GM18951 (cell line): ENCODE data around the gene MGRN1.

Experiments used
- POLR2A ChIP-seq: IDR thresholded peaks from 4 replicates; pipeline ENCODE4 v1.6.1; 2011; ENCODE audit warnings: mild to moderate bottlenecking; ENCODE audit not compliant: insufficient read length, insufficient read depth; ENCODE audit errors: extremely low read depth
- in situ Hi-C: fragments of 300-500 bp; cut with MboI; formaldehyde crosslinking; loops from one replicate; pipeline ENCODE4 v1.12.0; 2022; ENCODE audit warnings: low sequenced_read_pairs, mixed read lengths, inconsistent platforms; ENCODE audit not compliant: unreplicated experiment

The MGRN1 gene

GRCh38 chr16:4656695-4657686 lies 32.4 kb downstream of the MGRN1 start:
- in situ Hi-C loops: no loop called here
- TF ChIP-seq POLR2A: no peak

GRCh38 chr16:4659363-4660353 lies 35.0 kb downstream of the MGRN1 start:
- in situ Hi-C loops: no loop called here
- TF ChIP-seq POLR2A: no peak

GRCh38 chr16:4660454-4661007 lies 35.9 kb downstream of the MGRN1 start:
- in situ Hi-C loops: no loop called here
- TF ChIP-seq POLR2A: no peak

- in situ Hi-C loops: no loop called here
- no peak for TF ChIP-seq POLR2A
Observed at GRCh38 chr16:4661661-4662060, 37.0 kb downstream of the MGRN1 start.

- in situ Hi-C loops: no loop called here
- no peak for TF ChIP-seq POLR2A
Observed at GRCh38 chr16:4663465-4663776, 38.8 kb downstream of the MGRN1 start.

- no peak for TF ChIP-seq POLR2A
- in situ Hi-C loops: no loop called here
Observed at GRCh38 chr16:4663777-4664465, 39.3 kb downstream of the MGRN1 start.

GRCh38 chr16:4664538-4665418 lies 40.2 kb downstream of the MGRN1 start:
- no peak for TF ChIP-seq POLR2A
- in situ Hi-C loops: no loop called here

- in situ Hi-C loops: no loop called here
- no peak for TF ChIP-seq POLR2A
Observed at GRCh38 chr16:4666537-4667202, 42.0 kb downstream of the MGRN1 start.

GRCh38 chr16:4667203-4667963 lies 42.8 kb downstream of the MGRN1 start:
- TF ChIP-seq POLR2A: no peak
- in situ Hi-C loops: no loop called here

GRCh38 chr16:4668313-4668960 lies 43.8 kb downstream of the MGRN1 start:
- no peak for TF ChIP-seq POLR2A
- in situ Hi-C loops: no loop called here
